ENCODE measurements around the gene ITPA.

ITPA gene

DNA sequence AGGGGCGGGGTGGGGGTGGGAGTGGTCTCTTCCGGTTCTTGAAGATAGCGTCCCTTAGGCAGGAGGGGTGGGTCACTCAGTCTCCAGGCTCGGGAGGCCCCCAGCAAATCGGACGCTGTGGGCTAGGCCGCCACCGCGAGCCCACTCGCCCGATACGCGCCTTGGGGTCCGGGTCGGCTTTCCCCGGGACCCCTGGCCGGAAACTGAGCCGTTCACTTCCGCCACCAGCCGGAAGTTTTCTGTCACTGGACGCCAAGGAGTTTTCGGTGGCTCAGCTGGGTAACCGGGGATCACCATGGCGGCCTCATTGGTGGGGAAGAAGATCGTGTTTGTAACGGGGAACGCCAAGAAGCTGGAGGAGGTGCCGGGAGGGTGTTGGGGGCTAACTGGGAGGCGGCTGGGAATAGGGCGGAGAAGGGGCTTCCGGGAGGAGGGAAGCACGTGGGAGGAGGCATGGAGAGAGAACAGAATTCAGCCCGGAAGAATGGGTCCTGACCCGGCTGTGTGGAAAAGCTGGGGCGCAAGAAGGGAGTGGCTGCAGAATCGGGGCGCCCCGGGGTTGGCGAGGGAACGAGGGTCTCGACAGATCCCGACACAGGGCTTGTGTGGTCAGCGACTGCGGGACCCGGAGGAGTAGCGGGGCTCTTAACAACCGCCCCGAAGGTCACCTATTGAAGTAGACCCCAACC lies at the start of gene ITPA:
Gene ITPA, plus strand, starts transcription at position 242 of the 689 bp plus-strand sequence. Its CDS starts 54 bp downstream, at position 296.
- DNase-seq (ENCODE audit: low read depth in 1 of 2, low spot score in 1 of 2) = peak; percentile 45 to 55

DNA sequence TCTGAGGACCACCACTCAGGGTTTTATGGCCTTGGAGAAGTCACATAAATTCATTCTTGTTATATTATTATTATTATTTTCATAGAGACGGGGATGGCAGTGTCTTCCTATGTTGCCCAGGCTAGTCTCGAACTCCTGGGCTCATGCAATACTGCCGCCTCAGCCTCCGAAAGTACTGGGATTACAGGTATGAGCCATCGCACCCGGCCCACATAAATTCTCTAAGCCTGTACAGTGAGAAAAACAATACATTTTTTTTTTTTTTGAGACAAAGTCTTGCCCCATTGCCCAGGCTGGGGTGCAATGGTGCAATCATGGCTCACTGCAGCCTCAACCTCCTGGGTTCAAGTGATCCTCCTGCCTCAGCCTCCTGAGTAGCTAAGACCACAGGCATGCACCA lies 48.9 kb upstream of the ITPA start:
- no peak for DNase-seq (ENCODE audit: low read depth in 1 of 2, low spot score in 1 of 2)

DNA sequence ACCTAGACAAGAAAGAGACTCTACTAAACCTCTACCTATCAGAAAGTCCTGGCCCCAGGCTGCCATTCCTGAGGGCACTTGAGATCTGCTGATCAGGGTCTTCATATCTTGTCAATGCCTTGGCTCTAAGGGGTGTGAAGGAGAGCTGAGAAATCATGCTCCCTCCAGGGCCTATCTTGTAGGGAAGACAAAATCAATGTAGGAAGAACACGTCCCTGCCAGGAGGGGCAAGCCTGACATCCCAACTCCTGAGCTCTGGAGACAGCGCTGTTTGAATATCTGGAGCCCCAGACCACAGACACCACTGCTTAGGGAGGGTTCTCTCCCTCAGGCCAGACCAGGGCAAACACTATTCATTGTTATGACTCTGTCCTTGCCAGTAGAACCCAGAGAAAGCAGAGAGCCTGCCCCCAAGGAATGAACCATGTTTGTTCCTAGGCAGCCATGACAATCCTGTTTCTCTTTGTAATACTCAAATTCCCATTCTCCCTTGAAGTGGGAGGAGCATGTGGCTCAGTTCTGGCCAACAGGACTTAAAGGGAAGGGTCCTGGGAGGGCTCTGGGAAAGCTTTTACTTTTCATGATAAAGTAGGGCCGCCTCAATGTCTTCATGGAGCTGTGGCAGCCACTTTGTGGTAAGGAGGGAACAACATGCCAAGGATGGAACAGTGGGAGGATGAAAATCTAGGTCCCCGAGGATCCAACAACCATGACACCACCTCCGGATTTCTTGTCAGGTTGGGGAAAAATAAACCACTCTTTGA lies 47.8 kb upstream of the ITPA start:
- no peak for DNase-seq (ENCODE audit: low read depth in 1 of 2, low spot score in 1 of 2)

GRCh38 chr20:3162080-3162611 lies 47.2 kb upstream of the ITPA start:
- DNase-seq (ENCODE audit: low read depth in 1 of 2, low spot score in 1 of 2) = no peak

DNA sequence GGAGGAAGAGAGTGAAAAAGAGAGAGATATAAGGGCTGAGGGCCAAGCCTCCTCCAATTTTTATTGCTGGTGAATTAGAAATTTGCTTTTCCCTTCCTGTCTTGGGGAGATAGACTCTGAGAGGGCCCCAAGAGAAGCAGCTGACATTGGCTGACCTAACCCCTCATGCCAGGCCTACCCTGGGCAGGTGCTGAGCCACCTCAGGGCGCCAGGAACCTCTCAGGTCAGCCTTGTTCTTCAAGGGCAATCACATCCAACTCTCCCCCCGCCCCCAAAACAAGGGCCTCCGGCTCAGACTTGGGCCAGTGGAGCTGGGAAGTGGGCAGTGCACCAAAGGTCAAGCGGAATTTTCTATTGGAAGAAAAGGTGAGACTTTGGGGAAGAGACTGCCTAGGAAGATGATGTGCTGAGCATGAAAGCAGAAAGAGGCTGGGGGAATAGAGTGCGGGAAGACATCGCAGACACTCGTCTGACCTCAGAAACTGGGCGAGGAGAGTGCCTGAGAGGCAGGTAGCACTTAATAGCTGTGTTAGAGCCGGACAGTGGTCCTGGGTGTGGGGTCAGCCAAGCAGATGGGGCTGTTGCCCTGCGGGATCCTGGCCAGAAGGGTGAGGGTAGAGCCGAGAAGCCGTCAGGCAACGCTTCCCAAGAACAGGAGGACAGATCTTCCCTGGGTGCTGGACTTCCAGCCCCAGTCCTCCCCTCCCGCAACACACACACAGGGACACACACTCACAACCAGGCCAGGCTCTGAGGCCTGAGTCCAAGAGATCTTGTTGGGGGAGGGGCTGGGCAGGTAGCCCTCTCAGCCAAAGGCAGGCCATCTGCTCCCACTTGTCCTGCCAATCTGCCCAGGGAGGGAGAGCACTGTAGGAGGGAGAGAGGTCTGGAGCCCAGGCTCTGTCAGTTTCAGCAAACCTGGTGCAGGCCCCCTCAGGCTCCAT lies 45.9 kb upstream of the ITPA start:
- no peak for DNase-seq (ENCODE audit: low read depth in 1 of 2, low spot score in 1 of 2)

DNA sequence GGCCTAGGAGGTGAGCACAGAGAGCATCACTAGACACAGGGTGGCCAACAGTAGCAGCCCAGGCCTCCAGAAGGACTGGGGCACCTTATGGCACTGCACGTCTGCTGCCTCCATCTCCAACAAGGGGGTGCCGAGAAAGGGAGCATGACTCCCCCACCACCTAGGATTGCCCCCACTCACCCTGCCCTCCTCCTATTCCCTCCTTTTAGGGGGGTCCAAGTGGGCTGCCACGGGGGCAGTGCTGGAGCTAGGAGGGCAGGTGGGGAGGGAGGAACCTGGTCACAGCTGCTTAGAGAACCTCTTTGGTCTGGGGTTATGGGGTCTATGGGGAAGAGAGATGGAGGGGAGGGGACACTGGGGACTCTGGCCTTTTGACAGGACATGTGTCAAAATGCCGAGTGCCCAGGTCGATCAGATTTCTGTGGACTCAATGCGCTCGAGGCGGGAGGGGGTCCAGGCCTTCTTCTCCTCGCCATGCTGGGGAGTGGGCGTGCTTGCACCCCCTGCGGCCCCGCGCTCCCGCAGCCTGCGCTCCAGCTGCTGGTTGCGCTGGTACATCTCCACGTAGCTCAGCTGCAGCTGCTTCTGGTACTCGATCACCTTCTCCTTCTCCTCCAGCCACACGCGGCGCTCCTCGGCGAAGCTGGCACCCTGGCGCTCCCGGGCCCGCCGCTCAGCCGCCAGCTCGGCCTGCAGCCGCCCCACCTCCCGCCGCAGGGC lies 45.1 kb upstream of the ITPA start:
- no peak for DNase-seq (ENCODE audit: low read depth in 1 of 2, low spot score in 1 of 2)

DNA sequence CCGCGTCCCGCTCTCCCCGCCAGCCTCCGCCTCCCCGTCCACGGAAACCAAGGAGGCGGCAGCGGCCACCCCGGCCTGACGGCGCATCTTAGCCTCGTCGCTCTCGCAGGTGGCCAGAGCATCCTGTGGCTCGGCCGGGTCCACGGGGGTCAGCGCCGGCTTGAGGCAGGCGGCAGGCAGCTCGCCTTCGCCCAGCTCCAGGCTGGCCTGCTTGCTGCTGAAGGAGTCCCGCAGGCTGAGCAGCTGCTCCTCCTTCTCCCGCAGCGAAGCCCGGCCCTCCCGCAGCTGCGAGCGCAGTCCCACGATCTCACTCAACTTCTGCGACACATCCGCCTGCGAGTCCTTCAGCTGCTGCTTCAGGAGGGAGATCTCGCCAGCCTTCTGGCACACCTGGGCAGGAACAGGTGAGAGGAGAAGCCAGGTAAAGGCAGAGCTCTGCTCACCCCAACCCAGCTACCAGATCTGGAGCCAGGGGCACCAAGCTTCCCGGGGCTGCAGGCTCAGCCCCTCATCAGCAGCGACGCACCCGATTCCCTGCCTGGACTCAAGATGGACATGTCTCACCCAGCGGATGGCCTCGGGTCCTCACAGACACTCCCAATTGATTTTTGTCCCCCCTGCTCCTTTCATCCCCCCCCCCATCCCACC lies 44.4 kb upstream of the ITPA start:
- no peak for DNase-seq (ENCODE audit: low read depth in 1 of 2, low spot score in 1 of 2)

DNA sequence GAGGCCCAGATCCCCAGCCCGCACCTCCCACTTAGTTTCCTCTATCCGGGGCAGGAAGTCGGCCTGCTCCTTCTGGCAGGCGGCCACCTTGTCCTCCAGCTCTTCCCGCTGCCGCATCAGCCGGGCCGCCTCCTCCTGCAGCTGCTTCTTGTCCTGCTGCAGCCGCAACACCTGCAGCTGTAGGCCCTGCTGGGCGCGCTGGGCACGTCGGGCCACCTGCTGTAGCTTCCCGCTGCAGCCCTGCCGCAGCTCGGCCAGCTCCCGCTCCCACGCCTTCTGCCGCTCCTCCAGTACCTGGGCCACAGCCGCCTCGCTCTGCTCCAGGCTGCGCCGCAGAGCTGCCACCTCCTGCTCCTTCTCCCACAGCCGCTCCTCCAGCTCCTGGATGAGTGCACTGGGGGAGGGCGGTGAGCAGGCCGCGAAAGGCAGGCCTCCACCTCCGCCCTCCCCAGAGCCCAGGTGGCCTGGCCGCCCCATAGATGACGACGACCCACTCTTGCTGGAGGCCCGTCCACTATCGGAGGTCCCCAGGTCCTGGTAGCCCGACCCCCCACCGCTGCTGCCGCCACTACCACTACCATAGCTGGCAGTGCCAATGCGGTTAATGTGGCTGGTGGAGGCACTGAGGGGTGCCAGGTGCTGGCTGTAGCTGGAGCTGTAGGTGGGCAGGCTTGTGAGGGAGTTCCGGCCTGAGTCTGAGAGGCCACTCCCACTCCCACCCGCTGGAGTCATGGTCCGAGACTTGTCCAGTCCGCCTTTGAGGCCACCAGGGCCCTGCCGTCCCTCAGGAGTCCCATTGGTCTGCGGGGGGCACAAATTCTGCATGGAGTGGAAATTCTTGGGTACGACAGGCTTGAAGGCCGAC lies 43.6 kb upstream of the ITPA start:
- DNase-seq (ENCODE audit: low read depth in 1 of 2, low spot score in 1 of 2) = no peak

- DNase-seq (ENCODE audit: low read depth in 1 of 2, low spot score in 1 of 2) = no peak
Observed at GRCh38 chr20:3166338-3166912, 42.9 kb upstream of the ITPA start.

DNA sequence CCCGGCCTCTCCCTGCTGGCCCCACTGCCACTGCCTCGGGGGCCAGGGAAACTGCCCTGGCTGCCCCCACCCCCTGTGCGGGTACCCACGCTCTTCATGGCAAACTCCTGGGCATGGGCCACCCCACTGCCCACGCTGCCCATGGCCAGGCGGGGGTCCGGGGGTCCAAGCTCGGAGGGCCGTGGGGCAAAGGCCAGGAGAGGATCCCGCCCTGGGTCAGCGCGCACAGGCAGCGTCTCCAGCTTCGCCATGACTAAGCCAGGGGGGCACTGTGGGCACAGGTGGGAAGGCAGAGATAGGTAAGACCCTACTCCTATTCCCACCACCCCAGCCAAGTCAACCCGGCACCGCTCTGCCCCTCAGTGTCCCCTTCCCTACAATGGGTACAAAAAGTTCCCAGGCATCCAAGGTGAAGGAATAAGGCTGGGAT lies 42.4 kb upstream of the ITPA start:
- no peak for DNase-seq (ENCODE audit: low read depth in 1 of 2, low spot score in 1 of 2)

DNA sequence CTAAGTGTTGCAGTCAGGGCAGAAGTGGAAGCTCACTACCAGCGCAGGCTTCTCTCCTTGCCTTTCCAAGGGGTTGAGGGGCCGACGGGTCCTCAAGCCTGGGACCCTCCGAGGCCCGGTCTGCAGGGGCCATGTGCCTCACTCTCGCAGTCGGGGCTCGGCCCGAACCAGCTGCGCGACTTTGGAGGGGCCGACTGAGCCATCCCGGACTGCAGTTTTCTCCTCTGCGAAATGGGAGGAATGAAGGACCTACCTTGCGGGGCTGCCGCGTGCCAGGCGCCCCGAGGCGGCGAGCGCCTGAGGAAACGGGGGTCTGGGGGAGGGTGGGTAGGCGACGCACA lies 41.6 kb upstream of the ITPA start:
- no peak for DNase-seq (ENCODE audit: low read depth in 1 of 2, low spot score in 1 of 2)

DNA sequence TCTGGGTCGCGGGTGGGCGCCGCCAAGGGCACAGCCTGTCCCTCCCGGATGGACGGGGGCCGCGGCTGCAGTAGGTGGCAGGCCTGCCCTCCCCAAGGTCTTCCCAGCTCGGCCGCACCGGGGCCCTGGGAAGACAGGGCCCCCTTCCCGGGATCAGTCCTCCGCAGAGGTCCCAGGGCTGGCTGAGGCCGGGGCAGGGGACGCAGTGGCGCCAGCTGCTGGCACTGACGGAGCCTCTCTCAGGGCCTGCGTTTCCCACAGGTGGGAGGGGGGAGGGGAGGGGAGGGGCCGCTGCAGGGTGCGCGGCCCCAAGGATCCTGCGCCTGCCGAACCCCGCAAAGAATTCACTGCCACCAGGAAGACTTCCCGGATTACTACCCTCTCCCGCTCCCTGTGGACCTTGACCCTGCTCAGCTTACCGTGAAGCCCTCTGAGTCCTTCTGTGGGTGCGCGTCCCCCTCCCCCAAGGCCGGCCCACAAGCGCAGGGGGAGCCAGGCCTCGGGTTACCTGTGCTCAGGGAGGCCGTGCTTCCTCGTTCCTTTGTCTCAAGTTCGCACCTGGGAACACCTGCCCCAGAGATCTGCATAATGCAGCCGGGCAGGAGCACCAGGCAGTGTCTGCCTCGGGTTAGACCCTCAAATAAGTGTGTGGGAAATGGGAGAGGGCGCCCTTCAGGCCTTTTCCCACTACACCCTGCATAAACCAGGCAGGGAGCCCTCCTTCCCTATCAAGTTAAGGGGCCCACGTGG lies 41.0 kb upstream of the ITPA start:
- DNase-seq (ENCODE audit: low read depth in 1 of 2, low spot score in 1 of 2) = no peak

- DNase-seq (ENCODE audit: low read depth in 1 of 2, low spot score in 1 of 2) = no peak
Observed at GRCh38 chr20:3168829-3169590, 40.3 kb upstream of the ITPA start.

GRCh38 chr20:3171391-3172125 lies 37.7 kb upstream of the ITPA start:
- no peak for DNase-seq (ENCODE audit: low read depth in 1 of 2, low spot score in 1 of 2)

GRCh38 chr20:3172126-3172932 lies 37.0 kb upstream of the ITPA start:
- DNase-seq (ENCODE audit: low read depth in 1 of 2, low spot score in 1 of 2) = no peak
